ENCODE measurements around the gene TXNRD3.

The TXNRD3 gene

DNA sequence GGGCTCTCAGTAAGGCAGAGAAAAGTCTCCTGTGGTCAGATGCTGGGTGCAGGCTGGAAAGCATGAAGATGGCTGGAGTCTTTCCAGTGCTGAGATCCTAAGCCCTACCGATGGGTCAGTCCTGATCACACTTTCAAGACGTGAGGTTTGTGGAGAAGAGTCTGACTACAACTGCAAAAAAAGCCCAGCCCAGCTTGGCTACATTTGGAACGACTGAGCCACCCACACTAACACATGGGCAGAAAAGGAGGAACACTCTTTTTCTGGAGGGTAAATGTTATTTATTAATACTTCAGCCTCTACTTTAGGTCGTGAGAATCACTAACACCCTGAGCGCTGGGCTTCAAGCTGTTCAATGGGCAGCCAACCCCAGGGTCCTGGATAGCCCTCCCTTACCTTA, 74.2 kb downstream of the TXNRD3 start:
- Mint-ChIP-seq H3K27me3 (peaks cover 49 to 51% of the 10 kb centered on the region in 2 donors), H3K36me3 (ENCODE audit: insufficient read depth) (no peaks in the 10 kb centered on the region), H3K4me1 (ENCODE audit: low read depth in 2 of 2) (no peaks in the 10 kb centered on the region), H3K4me3 (no peak overlapping the region), H3K27ac (no peak overlapping the region), H3K9me3 (no peaks in the 10 kb centered on the region)
- ATAC-seq (replicated peaks) (no peak), DNase-seq (no peak)

DNA sequence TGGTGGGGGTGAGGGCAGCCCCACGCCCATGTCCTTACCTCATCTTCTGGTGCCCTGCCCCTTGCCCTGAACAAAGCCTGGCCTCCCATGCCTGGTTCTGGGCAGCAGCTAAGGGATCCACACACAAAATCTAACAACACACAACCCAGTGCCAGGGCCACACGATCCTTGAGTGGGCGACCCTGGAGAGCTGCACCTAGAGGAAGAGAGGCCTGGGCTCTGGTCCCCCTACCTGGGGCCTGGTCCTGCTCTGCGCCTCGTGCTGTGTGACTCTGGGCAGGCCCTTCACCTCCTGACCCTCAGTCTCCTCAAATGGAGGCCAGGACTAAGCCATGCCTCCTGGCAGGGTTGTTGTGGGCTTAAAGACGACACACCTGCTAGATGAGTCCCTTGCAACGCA, 76.2 kb downstream of the TXNRD3 start:
- ATAC-seq (replicated peaks) (no peak), DNase-seq (no peak)
- Mint-ChIP-seq H3K27ac (no peak overlapping the region), H3K27me3 (peaks cover 67 to 71% of the 10 kb centered on the region in 2 donors), H3K9me3 (no peaks in the 10 kb centered on the region), H3K4me1 (ENCODE audit: low read depth in 2 of 2) (no peaks in the 10 kb centered on the region), H3K36me3 (ENCODE audit: insufficient read depth) (no peaks in the 10 kb centered on the region), H3K4me3 (no peak overlapping the region)

DNA sequence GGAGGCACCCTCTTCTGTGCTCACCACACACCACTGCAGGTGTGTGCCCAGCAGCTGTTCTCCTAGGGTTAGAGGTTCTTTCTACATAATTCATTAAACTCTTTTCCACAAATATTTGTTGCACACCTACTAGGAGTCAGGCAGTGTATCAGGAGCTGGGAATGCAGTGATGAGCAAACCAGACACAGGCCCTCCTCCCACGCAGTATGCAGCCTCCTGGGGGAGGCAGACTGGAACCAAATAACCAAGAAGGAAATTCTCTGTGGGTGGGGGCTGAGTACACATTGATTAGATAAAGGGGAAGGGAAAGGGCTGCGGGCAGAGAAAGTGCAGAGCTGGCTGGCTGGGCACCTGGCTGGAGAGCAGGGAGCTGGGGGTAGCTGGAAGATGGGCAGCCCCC, 77.7 kb downstream of the TXNRD3 start:
- DNase-seq (no peak), ATAC-seq (replicated peaks) (no peak)
- H3K9me3 Mint-ChIP-seq: no peaks in the 10 kb centered on the region
- H3K36me3 Mint-ChIP-seq (ENCODE audit: insufficient read depth): no peaks in the 10 kb centered on the region
- H3K4me1 Mint-ChIP-seq (ENCODE audit: low read depth in 2 of 2): no peaks in the 10 kb centered on the region
- no peak overlapping the region for H3K27ac Mint-ChIP-seq
- no peak overlapping the region for H3K4me3 Mint-ChIP-seq
- H3K27me3 Mint-ChIP-seq: peaks cover 81 to 86% of the 10 kb centered on the region in 2 donors

DNA sequence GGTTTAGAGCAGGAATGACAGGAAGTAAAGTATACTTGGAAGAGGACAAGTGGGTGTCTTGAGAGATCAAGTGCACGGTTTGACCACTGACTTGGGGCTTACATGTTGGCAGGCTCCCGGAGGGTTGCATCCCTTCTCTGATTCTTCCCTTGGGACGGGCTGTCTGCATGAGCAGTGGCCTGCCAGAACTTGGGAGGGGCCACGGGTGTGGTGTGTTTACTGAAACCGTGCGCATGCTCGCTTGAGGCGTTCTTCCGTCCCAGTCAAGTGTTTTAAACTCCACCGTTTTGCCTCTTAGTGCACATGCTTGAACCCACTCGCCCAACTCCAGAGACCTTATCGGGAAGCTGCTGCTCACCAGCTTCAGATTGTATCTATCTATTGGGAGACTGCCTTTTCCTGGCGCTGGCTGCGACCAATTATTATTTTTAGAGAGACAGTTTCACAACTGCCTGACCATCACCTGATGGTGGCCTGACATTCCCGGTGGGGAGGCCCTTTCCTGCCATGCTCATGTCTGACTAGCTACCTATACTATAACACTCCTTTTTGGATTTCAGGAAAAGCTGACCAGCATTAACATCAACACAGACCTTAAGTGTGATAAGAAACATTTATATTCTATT, 81.3 kb downstream of the TXNRD3 start:
- Mint-ChIP-seq H3K9me3 (no peaks in the 10 kb centered on the region), H3K4me1 (ENCODE audit: low read depth in 2 of 2) (no peaks in the 10 kb centered on the region), H3K27ac (no peak overlapping the region), H3K27me3 (peaks cover 51 to 76% of the 10 kb centered on the region in 2 donors), H3K4me3 (no peak overlapping the region), H3K36me3 (ENCODE audit: insufficient read depth) (no peaks in the 10 kb centered on the region)
- ATAC-seq (replicated peaks): no peak
- DNase-seq: no peak

DNA sequence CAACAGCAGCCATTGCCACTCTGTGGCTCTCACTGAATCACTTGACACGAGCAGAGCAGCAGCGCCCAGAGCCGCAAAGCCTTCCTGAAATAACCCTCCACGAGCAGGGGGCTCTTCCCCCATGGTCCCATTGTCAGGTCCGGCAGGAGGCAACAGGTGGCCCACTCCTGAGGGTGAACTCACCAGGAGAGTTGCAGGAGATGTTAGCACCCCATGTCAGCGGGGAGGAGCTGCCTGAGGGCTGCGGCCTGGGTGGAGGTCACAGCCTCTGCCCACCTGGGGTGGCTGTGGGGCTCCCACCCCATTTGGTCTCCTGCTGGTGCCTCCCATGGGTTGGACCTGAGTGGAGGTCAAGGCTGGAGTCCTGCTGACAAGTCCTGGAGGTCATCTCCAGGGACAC, 83.8 kb downstream of the TXNRD3 start:
- Mint-ChIP-seq H3K27ac (no peak overlapping the region), H3K27me3 (peaks cover 44 to 77% of the 10 kb centered on the region in 2 donors), H3K4me3 (no peak overlapping the region), H3K4me1 (ENCODE audit: low read depth in 2 of 2) (no peaks in the 10 kb centered on the region), H3K9me3 (no peaks in the 10 kb centered on the region), H3K36me3 (ENCODE audit: insufficient read depth) (no peaks in the 10 kb centered on the region)
- ATAC-seq (replicated peaks): no peak
- DNase-seq: no peak

DNA sequence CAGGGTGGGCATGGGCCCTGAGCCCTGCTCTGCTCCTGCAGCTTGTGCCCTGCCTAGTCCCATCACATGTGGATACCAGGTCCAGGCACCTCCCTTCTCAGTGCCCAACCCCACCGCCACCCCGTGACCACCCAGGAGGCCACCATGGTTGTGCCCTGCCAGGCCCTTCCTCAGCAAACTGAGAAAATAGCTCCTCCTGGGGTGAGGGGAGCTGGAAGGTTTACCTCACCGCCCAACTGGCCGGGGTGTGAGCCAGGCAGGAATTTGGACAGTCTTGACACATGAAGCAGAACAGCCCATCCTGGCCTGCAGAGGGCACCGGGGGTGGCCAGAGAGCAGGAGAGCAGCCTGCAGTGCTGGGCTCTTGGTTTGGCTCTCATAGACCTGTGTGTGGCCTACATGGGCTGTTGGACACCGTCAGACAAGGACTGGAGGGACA, 84.8 kb downstream of the TXNRD3 start:
- Mint-ChIP-seq H3K4me3 (no peak overlapping the region), H3K27me3 (peaks cover 44 to 77% of the 10 kb centered on the region in 2 donors)
- no peak for ATAC-seq (replicated peaks)

DNA sequence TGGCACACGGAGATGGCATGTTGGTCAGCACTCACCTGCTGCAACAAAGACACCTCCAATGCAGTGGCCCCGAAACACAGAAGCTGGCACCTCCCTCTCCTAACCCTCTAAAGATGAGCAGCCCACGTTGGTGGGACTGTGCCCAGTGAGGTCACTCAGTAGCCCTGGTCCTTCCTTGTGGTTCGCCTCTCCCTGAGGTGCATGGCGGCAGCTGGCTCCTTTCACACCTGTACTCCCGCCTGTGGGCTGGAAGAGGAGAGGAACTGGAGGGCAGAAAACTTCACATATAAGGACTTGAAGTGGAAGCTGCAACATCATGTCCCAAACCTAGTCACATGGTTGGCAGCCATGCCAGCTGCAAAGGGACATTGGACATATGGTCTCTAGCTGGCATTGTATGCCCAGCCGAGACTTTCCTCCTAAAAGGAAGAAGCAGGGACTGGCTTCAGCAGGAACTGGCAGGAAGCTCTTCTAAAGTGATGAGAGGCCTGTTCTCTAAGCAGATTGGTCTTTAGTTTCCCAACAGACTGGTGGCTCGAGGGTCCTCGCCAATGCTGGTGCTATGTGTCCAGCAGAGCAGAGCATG, 85.4 kb downstream of the TXNRD3 start:
- Mint-ChIP-seq H3K27ac (no peak overlapping the region), H3K27me3 (peaks cover 42 to 72% of the 10 kb centered on the region in 2 donors), H3K4me1 (ENCODE audit: low read depth in 2 of 2) (no peaks in the 10 kb centered on the region), H3K36me3 (ENCODE audit: insufficient read depth) (no peaks in the 10 kb centered on the region), H3K9me3 (no peaks in the 10 kb centered on the region), H3K4me3 (no peak overlapping the region)
- DNase-seq (no peak), ATAC-seq (replicated peaks) (no peak)

More for the DNA sequence above, 84.8 kb downstream of the TXNRD3 start:
- no peak overlapping the region for H3K27ac Mint-ChIP-seq
- H3K4me1 Mint-ChIP-seq (ENCODE audit: low read depth in 2 of 2): no peaks in the 10 kb centered on the region
- no peak for DNase-seq
- no peaks in the 10 kb centered on the region for H3K36me3 Mint-ChIP-seq (ENCODE audit: insufficient read depth)
- no peaks in the 10 kb centered on the region for H3K9me3 Mint-ChIP-seq

DNA sequence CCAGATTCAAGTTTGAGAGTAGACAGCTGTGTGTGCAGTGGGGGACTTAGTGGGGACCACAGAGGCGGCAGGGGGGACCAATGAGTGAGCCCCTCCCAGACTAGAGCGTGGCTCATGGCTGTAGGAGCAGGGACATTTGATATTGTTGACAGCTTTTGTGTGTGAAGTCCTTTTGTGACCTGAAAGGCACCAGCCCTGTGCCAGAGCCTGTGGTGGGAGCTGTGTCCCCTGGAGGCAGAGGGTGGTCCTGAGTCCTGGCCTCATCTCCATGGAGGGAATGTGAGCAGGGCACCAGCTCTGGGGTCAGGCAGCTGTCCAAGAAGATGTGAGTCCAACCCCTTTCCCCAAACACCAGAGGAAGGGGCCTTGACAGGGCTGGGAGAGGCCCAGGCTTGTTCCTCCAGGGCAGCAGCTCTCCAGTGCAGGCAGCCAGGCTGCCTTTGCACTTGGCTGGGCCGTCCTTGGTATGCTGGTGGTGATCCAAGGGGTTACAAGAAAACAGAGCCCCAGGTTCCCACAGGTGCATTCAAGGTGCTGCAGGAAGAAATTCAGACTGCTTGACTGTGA, 86.1 kb downstream of the TXNRD3 start:
- Mint-ChIP-seq H3K4me1 (ENCODE audit: low read depth in 2 of 2) (no peaks in the 10 kb centered on the region), H3K36me3 (ENCODE audit: insufficient read depth) (no peaks in the 10 kb centered on the region), H3K4me3 (no peak overlapping the region), H3K27me3 (peaks cover 36 to 66% of the 10 kb centered on the region in 2 donors), H3K27ac (no peak overlapping the region), H3K9me3 (no peaks in the 10 kb centered on the region)
- no peak for DNase-seq
- ATAC-seq (replicated peaks): no peak

DNA sequence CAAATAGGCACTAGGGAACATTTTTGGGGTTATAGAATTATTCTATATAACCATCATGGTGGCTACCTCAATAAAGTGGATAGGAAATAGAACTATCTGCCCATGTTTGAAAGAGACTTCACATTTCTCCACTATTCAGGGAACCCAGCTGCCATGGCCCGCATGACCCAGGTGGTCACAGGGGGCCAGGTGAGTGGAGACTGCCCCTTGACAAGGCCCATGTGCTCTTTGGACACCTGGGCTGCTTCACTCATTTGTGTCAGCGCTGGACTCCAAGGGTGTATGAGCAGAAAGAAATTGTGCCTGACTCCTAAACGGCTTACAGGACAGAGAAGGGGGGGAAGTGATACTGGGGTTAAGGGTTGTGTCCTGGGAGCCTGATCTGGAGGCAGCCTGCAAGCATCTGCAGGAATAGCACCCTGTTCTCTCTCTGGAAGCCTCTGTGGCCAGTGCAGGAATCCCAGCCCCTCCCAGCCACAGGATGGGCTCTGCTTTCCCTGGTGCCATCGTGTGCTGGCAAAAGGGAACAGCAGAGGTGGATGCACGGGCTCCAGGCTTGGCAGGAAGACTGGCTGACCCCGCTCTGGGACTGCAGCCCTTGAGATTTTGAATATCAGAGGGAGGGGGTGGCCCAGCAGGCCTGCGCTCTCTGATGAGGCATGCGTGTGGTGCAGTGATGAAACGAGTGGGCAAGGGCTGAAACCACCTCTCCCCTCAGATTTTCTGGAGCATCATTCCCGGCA, 87.1 kb downstream of the TXNRD3 start:
- Mint-ChIP-seq H3K27ac (no peak overlapping the region), H3K36me3 (ENCODE audit: insufficient read depth) (no peaks in the 10 kb centered on the region), H3K9me3 (no peaks in the 10 kb centered on the region), H3K27me3 (peaks cover 27 to 56% of the 10 kb centered on the region in 2 donors), H3K4me3 (no peak overlapping the region), H3K4me1 (ENCODE audit: low read depth in 2 of 2) (no peaks in the 10 kb centered on the region)
- DNase-seq (no peak), ATAC-seq (replicated peaks) (no peak)

DNA sequence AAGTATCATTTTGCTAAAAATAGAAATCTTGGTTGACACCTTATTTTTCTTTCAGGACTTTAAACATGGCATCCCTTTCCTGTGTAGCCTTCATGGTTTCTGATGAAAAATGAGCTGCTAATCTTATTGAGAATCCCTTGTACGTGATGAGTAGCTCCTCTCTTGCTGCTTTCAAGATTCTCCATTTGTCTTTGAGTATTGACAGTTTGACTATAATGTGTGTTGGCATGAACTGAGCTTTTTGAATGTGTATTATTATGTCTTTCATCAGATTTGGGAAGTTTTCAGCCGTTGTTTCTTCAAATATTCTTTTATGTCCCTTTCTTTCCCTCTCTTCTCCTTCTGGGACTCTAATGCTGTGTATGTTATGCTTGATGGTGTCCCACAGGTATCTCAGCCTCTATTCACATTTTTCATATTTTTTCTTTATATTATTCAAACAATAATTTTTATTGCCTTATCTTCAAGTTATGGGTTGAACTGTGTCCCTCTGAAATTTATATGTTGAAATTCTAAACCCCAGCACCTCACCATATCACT, 92.1 kb downstream of the TXNRD3 start:
- ATAC-seq (replicated peaks) (no peak), DNase-seq (no peak)
- no peak overlapping the region for H3K27ac Mint-ChIP-seq
- no peaks in the 10 kb centered on the region for H3K36me3 Mint-ChIP-seq (ENCODE audit: insufficient read depth)
- no peaks in the 10 kb centered on the region for H3K4me1 Mint-ChIP-seq (ENCODE audit: low read depth in 2 of 2)
- peaks cover 28 to 36% of the 10 kb centered on the region in 2 donors for H3K27me3 Mint-ChIP-seq
- H3K4me3 Mint-ChIP-seq: no peak overlapping the region
- H3K9me3 Mint-ChIP-seq: no peaks in the 10 kb centered on the region

DNA sequence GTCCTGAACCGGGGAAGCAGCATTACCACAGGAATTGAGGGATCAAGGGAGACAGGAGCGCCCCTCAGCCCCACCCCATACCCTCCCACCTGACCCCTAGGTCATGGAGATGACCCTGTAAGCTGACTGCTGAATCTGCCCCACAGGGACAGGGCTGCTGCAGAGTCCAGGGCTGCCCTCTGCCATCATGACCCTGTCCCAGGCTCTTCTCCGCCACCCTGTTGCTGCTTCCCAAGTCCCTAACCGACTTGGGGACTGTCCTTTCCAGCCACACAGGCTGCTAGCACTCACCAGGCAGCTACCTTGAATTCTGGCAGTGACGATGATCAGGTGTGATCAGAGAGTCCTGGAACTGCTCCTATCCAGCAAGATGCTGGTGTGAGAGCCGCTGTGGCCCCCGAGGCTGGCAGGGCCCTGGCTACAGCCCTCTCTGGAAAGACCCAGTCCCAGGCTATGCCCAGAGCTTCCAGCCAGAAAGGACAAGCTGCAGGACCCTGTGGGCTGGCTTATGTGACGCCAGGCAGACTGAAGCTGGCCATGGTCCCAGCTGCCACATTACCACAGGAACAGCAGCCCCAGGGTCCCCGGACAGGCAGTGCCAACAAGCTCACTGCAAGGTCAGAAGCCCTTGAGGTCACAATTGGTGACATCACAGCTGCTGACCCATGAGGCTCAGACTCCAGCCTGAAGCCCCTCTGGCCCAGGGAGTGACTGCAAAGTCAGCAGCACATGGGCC, 96.4 kb downstream of the TXNRD3 start, which contains the start of gene C3orf22:
C3orf22 (minus strand) TSS at position 597 of the 736 bp plus-strand sequence. CDS start 5,542 bp downstream, outside the sequence.
- no peaks in the 10 kb centered on the region for H3K9me3 Mint-ChIP-seq
- H3K4me1 Mint-ChIP-seq (ENCODE audit: low read depth in 2 of 2): no peaks in the 10 kb centered on the region
- DNase-seq (no peak), ATAC-seq (replicated peaks) (no peak)
- no peaks in the 10 kb centered on the region for H3K36me3 Mint-ChIP-seq (ENCODE audit: insufficient read depth)
- no peak within 1 kb of the TSS for H3K27ac Mint-ChIP-seq
- H3K4me3 Mint-ChIP-seq: no peak within 1 kb of the TSS
- peaks cover 7% of the 10 kb centered on the region in 2 donors for H3K27me3 Mint-ChIP-seq

DNA sequence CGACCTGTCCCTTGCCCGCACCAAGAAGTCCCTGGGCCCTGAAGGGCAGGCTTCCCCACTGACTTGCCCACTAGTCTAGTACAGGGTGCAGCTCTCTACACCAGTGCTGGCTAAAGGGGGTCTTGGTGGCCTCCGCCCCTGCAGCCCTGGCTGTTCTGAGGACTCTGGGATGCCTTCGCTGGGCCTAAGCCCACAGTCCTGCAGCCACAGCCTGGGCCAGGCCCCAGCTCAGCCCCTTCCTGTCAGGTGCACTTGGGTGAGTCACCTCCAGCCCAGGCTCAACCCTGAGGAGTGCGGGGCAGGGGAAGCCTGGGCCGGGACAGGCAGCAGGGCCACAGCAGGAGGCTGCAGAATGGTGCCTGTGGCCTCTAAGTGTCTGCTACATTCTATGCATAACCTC, 97.2 kb downstream of the TXNRD3 start:
- no peak overlapping the region for H3K27ac Mint-ChIP-seq
- ATAC-seq (replicated peaks): no peak
- no peak overlapping the region for H3K4me3 Mint-ChIP-seq
- H3K4me1 Mint-ChIP-seq (ENCODE audit: low read depth in 2 of 2): no peaks in the 10 kb centered on the region
- peaks cover 7% of the 10 kb centered on the region in 2 donors for H3K27me3 Mint-ChIP-seq
- no peaks in the 10 kb centered on the region for H3K9me3 Mint-ChIP-seq
- no peak for DNase-seq
- no peaks in the 10 kb centered on the region for H3K36me3 Mint-ChIP-seq (ENCODE audit: insufficient read depth)

DNA sequence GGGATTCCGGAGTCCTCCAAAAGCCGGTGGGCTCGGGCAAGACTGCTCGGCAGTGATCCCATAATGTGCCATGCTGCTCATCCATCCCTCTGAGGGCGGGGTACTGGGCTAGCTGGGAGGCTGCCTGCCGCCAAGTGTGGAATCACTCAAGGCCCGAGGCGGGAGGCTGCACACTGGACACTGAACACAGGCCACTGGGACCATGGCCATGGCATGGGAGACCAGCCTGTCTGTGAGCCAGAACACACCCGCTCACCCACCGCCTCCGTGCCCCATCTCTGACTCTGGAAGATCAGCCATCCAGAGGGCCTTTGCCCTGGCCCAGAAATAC, 97.5 kb downstream of the TXNRD3 start:
- no peaks in the 10 kb centered on the region for H3K36me3 Mint-ChIP-seq (ENCODE audit: insufficient read depth)
- H3K27ac Mint-ChIP-seq: no peak overlapping the region
- no peaks in the 10 kb centered on the region for H3K4me1 Mint-ChIP-seq (ENCODE audit: low read depth in 2 of 2)
- ATAC-seq (replicated peaks): no peak
- DNase-seq: no peak
- peaks cover 7% of the 10 kb centered on the region in 2 donors for H3K27me3 Mint-ChIP-seq
- no peak overlapping the region for H3K4me3 Mint-ChIP-seq
- no peaks in the 10 kb centered on the region for H3K9me3 Mint-ChIP-seq

Data from effector memory CD8-positive, alpha-beta T cell (primary cell).